Erythroblast (primary cell): Measurements from ENCODE around the gene FAAP20.

ENCODE experiments used
- GATA1 ChIP-seq: IDR thresholded peaks from 2 replicates; pipeline ENCODE4 v1.6.1; 2011; ENCODE audit warnings: low read depth, mild to moderate bottlenecking, control low read depth, low read length, moderate library complexity
- POLR2A ChIP-seq: IDR thresholded peaks from 2 replicates; pipeline ENCODE4 v1.6.1; 2011; ENCODE audit warnings: mild to moderate bottlenecking, low read length

GRCh38 chr1:2155147-2155598 lies 39.4 kb downstream of the FAAP20 start:
- TF ChIP-seq POLR2A (no peak), GATA1 (no peak)
